Endothelial cell of umbilical vein (primary cell): Measurements from ENCODE around the gene C17orf58. TPM values are rescaled to one million over a fixed set of nuclear protein-coding genes. Genes with fewer than 3 reads are reported as not detected.
A peak's percentile ranks its signal among the peaks of the same experiment; 100 is the strongest.

Source experiments
- BruUV-seq: library from RNA; stranded (reverse); fragments of 400-500 nt; replicated peaks from 2 replicates; lab custom pipeline; 2021; lab: Mats Ljungman, UMichigan
- CTCF ChIA-PET: fragments of 300-600, 350-600 bp; sonication (Branson Sonifier 250); formaldehyde crosslinking; loops from one replicate; lab custom pipeline; 2021; ENCODE audit warnings: antibody characterized with exemption, inconsistent platforms; lab: Charles Lee
- POLR2A ChIA-PET: fragments of 300-600, 350-600 bp; sonication (Branson Sonifier 250); formaldehyde crosslinking; loops from one replicate; lab custom pipeline; 2021; ENCODE audit warnings: antibody characterized with exemption, inconsistent platforms; lab: Charles Lee
- DNase-seq: peaks from one replicate; pipeline ENCODE4 v3.0.0-alpha.2; 2011; ENCODE audit warnings: low read depth, low spot score
- FAIRE-seq: peaks from 2 replicates; lab custom pipeline; 2011; peaks lifted over from hg19 to GRCh38; lab: Jason Lieb, UNC
- H2AFZ ChIP-seq: 2 replicates; pipeline ENCODE4 v1.6.0; 2012; ENCODE audit warnings: low read depth, low read length, control low read depth, inconsistent platforms
- H3K27ac ChIP-seq: 2 replicates; pipeline ENCODE4 v1.5.1; 2011; ENCODE audit warnings: low read depth, mild to moderate bottlenecking, control low read depth, low read length, moderate library complexity; ENCODE audit not compliant: insufficient read depth
- H3K27me3 ChIP-seq, 2 experiments: 2 replicates each; pipeline versions ENCODE4 v1.6.0 to v1.6.1; 2011; ENCODE audit warnings: low read length in 2 of 2, mixed read lengths in 1 of 2; ENCODE audit not compliant: control insufficient read depth in 2 of 2, insufficient read depth in 2 of 2
- H3K36me3 ChIP-seq, 2 experiments: 2 replicates in 1 of 2; 3 replicates in 1 of 2; pipeline ENCODE4 v1.5.1; 2011; ENCODE audit warnings: low read length in 2 of 2, mild to moderate bottlenecking in 1 of 2, moderate library complexity in 1 of 2; ENCODE audit not compliant: control insufficient read depth in 2 of 2, insufficient read depth in 2 of 2; ENCODE audit errors: extremely low read depth in 1 of 2
- H3K4me1 ChIP-seq: 3 replicates; pipeline ENCODE4 v1.5.1; 2011; ENCODE audit warnings: mild to moderate bottlenecking, low read length; ENCODE audit not compliant: control insufficient read depth, insufficient read depth; ENCODE audit errors: extremely low read depth
- H3K4me2 ChIP-seq: 2 replicates; pipeline ENCODE4 v1.6.1; 2011; ENCODE audit warnings: low read length, control low read depth, mixed read lengths; ENCODE audit not compliant: insufficient read depth
- H3K4me3 ChIP-seq, 3 experiments: fragments of 200-600 bp in 1 of 3; sonication (generic), shearing (Covaris generic) in 1 of 3; replicated peaks in 1 of 3; 2 replicates each; pipeline ENCODE4 v1.5.1; 2011 to 2016; ENCODE audit warnings: control low read depth in 3 of 3, low read length in 3 of 3, mild to moderate bottlenecking in 2 of 3, inconsistent platforms in 1 of 3, low read depth in 1 of 3, moderate library complexity in 1 of 3; ENCODE audit not compliant: insufficient read depth in 1 of 3
- H3K79me2 ChIP-seq: 2 replicates; pipeline ENCODE4 v1.6.0; 2012; ENCODE audit warnings: low read length, inconsistent platforms; ENCODE audit not compliant: control insufficient read depth, insufficient read depth
- H3K9ac ChIP-seq: replicated peaks from 2 replicates; pipeline ENCODE3; 2011; ENCODE audit warnings: low read length, control low read depth; ENCODE audit not compliant: insufficient read depth; ENCODE audit errors: extremely low read depth
- H3K9me1 ChIP-seq: replicated peaks from 3 replicates; pipeline ENCODE4 v1.6.0; 2011; ENCODE audit warnings: mild to moderate bottlenecking, low read length; ENCODE audit not compliant: control insufficient read depth, insufficient read depth; ENCODE audit errors: extremely low read depth
- H3K9me3 ChIP-seq: replicated peaks from 2 replicates; pipeline ENCODE4 v1.5.1; 2012; ENCODE audit warnings: low read length, inconsistent platforms; ENCODE audit not compliant: control insufficient read depth, insufficient read depth
- H4K20me1 ChIP-seq: replicated peaks from 2 replicates; pipeline ENCODE3; 2011; ENCODE audit warnings: mild to moderate bottlenecking, low read length; ENCODE audit not compliant: control insufficient read depth, insufficient read depth; ENCODE audit errors: extremely low read depth
- CTCF ChIP-seq, 2 donors: IDR thresholded peaks; 1 replicate in 1 of 2; 2 replicates in 1 of 2; pipeline ENCODE4 v1.5.1; 2011; ENCODE audit warnings: low read length in 2 of 2, mild to moderate bottlenecking in 2 of 2, moderate library complexity in 2 of 2, control low read depth in 1 of 2, inconsistent platforms in 1 of 2, low read depth in 1 of 2; ENCODE audit not compliant: insufficient read depth in 1 of 2; ENCODE audit errors: extremely low read depth in 1 of 2
- EZH2 ChIP-seq: IDR thresholded peaks from 2 replicates; pipeline ENCODE4 v1.6.1; 2012; ENCODE audit warnings: borderline replicate concordance, low read depth, mild to moderate bottlenecking, moderate library complexity, low read length, inconsistent platforms; ENCODE audit not compliant: severe bottlenecking
- FOS ChIP-seq: IDR thresholded peaks from 2 replicates; pipeline ENCODE4 v1.6.1; 2011; ENCODE audit warnings: mild to moderate bottlenecking, low read length, moderate library complexity, borderline replicate concordance; ENCODE audit not compliant: insufficient read depth
- GATA2 ChIP-seq: IDR thresholded peaks from 2 replicates; pipeline ENCODE4 v1.7.0; 2011; ENCODE audit warnings: low read depth, mild to moderate bottlenecking, moderate library complexity, mixed read lengths, low read length; ENCODE audit not compliant: insufficient read length, insufficient read depth
- JUN ChIP-seq: IDR thresholded peaks from 2 replicates; pipeline ENCODE4 v1.6.1; 2011; ENCODE audit warnings: borderline replicate concordance, low read depth; ENCODE audit not compliant: insufficient read length, insufficient read depth
- MAX ChIP-seq: IDR thresholded peaks from 2 replicates; pipeline ENCODE4 v1.6.1; 2011; ENCODE audit not compliant: insufficient read depth, insufficient read length
- MYC ChIP-seq: IDR thresholded peaks from one replicate; pipeline ENCODE4 v1.6.1; 2011; ENCODE audit warnings: mild to moderate bottlenecking, low read depth, low read length
- POLR2A ChIP-seq: IDR thresholded peaks from 2 replicates; pipeline ENCODE4 v1.6.1; 2012; ENCODE audit warnings: low read depth, mild to moderate bottlenecking, control low read depth, low read length
- POLR2AphosphoS5 ChIP-seq: IDR thresholded peaks from 2 replicates; pipeline ENCODE4 v1.6.1; 2012; ENCODE audit warnings: low read depth, mild to moderate bottlenecking, control low read depth, low read length, moderate library complexity; ENCODE audit not compliant: insufficient read depth
- dilution Hi-C: fragments of 300-500 bp; cut with MboI; formaldehyde crosslinking; loops from one replicate; pipeline ENCODE4 v1.15.0; 2019; ENCODE audit warnings: low sequenced_read_pairs; ENCODE audit not compliant: extremely low pct_ligation_motif_present
- intact Hi-C: fragments of 100-400 bp; cut with micrococcal nuclease; formaldehyde crosslinking; loops from one replicate; pipeline ENCODE4 v1.10.0; 2022
- polyA plus RNA-seq, 4 experiments: library from polyadenylated mRNA; depleted of rRNA in 3 of 4; stranded (reverse) in 3 of 4; unstranded in 1 of 4; fragments of >200 nt; gene quantifications; 2 replicates each; pipeline versions ENCODE4 v1.2.1 to v1.2.3, GENCODE V29; 2011 to 2012; ENCODE audit warnings: missing spikeins in 1 of 4
- total RNA-seq: library from RNA; stranded (reverse); gene quantifications from 2 replicates; pipeline ENCODE4 v1.2.3, GENCODE V29; 2021

C17orf58 gene
- total and polyA plus RNA-seq, 2 donors (not counting 3 experiments of a cell fraction or from before 2014, with no cell fraction given), result 24.5 to 35.5 TPM

GRCh38 chr17:68019675-68020408 is 23.6 kb upstream of the C17orf58 start:
- intact Hi-C loops (loop anchor here (1.0 kb wide), 3 partner anchors 15 to 33 kb away; partner anchors contain the start of gene KPNA2), dilution Hi-C loops (no loop called here)
- TF ChIP-seq GATA2, result peak; percentile 56
- TF ChIP-seq POLR2A, result peak; percentile 91
- TF ChIP-seq JUN, result no peak
- peak; percentile 40 to 58 for TF ChIP-seq CTCF (IDR thresholded peaks at IDR 0.05; ENCODE audit: extremely low read depth in 1 of 2, insufficient read depth in 1 of 2, low read depth in 1 of 2, low read length in 2 of 2)
- peak; percentile 46 for TF ChIP-seq MYC
- no peak for TF ChIP-seq MAX
- TF ChIP-seq EZH2, result no peak
- peak; percentile 80 for TF ChIP-seq POLR2AphosphoS5
- no peak for TF ChIP-seq FOS
- Histone ChIP-seq H4K20me1 (no peaks in the 10 kb centered on the region), H3K4me2 (peak overlapping the region; percentile 69), H3K9me3 (no peaks in the 10 kb centered on the region), H3K79me2 (no peaks in the 10 kb centered on the region), H3K4me1 (peaks cover 7% of the 10 kb centered on the region), H3K27ac (peak overlapping the region; percentile 25), H3K36me3 (no peaks in the 10 kb centered on the region), H3K9ac (peak overlapping the region; percentile 61), H3K27me3 (peaks cover 0 to 6% of the 10 kb centered on the region in 2 experiments), H2AFZ (peak overlapping the region; percentile 87), H3K9me1 (no peaks in the 10 kb centered on the region), H3K4me3 (peak overlapping the region; percentile 37 to 54 (median 38))
- CTCF ChIA-PET, result interaction anchor here (0.6 to 1.7 kb wide), 11 partner anchors 9 to 438 kb away, joined by 3 to 13 read pairs (median 6); partner anchors contain the start of genes C17orf58, KPNA2 and WIPI1
- BruUV-seq, result TSS peak; percentile 100
- POLR2A ChIA-PET, result no interaction called here
- FAIRE-seq (peak; percentile 93), DNase-seq (peak; percentile 98)
